ENCODE results near the gene SLFN5.
"Not testable (repeated sequence)": the region's sequence is repeated elsewhere in the genome, so short reads cannot be mapped to it uniquely, and the experiment has no call there.

Gene SLFN5

GRCh38 chr17:35294756-35295155 lies 51.9 kb downstream of the SLFN5 start:
- no peak for TF ChIP-seq CTCF (IDR thresholded peaks at IDR 0.05; ENCODE audit: low read depth, low read length)
- no peak for DNase-seq (ENCODE audit: extremely low read depth, low read depth)

- no peak for DNase-seq (ENCODE audit: extremely low read depth, low read depth)
- TF ChIP-seq CTCF (IDR thresholded peaks at IDR 0.05; ENCODE audit: low read depth, low read length): no peak
These were observed 52.8 kb downstream of the SLFN5 start for GRCh38 chr17:35295686-35296085.

GRCh38 chr17:35297666-35298065 lies 54.8 kb downstream of the SLFN5 start:
- TF ChIP-seq CTCF (IDR thresholded peaks at IDR 0.05; ENCODE audit: low read depth, low read length): no peak
- DNase-seq (ENCODE audit: extremely low read depth, low read depth): no peak

GRCh38 chr17:35298639-35299038 lies 55.8 kb downstream of the SLFN5 start:
- DNase-seq (ENCODE audit: extremely low read depth, low read depth): no peak
- no peak for TF ChIP-seq CTCF (IDR thresholded peaks at IDR 0.05; ENCODE audit: low read depth, low read length)

GRCh38 chr17:35299135-35299534 lies 56.3 kb downstream of the SLFN5 start:
- no peak for TF ChIP-seq CTCF (IDR thresholded peaks at IDR 0.05; ENCODE audit: low read depth, low read length)

GRCh38 chr17:35309345-35309744 lies 66.5 kb downstream of the SLFN5 start:
- DNase-seq (ENCODE audit: extremely low read depth, low read depth): not testable (repeated sequence)

More at GRCh38 chr17:35299135-35299534, 56.3 kb downstream of the SLFN5 start:
- DNase-seq (ENCODE audit: extremely low read depth, low read depth): peak; percentile 71

- TF ChIP-seq CTCF (IDR thresholded peaks at IDR 0.05; ENCODE audit: low read depth, low read length): no peak
- DNase-seq (ENCODE audit: extremely low read depth, low read depth): no peak
These were observed 69.5 kb downstream of the SLFN5 start for GRCh38 chr17:35312346-35312745.
